Measurements from ENCODE around the gene BMPR1B. TPM values are rescaled to one million over a fixed set of nuclear protein-coding genes. Genes with fewer than 3 reads are reported as not detected.

BMPR1B gene
- polyA plus RNA-seq, 6 donors from 2014 or later = not detected

DNA sequence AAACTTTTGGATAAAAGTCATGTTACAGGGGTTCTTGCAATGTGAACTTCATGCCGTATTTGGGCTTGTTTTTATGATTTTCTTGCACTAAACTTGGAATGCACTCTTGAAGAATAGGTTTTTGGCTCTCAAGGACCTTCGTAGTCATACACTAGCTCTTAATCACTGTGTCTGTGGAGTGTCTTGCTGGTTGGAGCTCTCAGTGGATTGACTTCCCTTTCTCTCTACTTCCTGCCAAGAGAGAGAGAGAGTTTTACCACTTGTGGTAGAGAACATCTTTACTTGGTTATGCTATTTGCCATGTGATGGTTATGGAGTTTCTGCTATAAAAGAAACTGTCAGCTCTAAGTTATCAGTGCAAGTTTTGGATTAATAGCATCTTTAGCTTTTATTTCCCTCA lies 112.4 kb downstream of the BMPR1B start:
- H3K4me1 Mint-ChIP-seq = no peaks in the 10 kb centered on the region
- H3K9me3 Mint-ChIP-seq = peaks cover 0 to 1% (median 0%) of the 10 kb centered on the region in 7 donors
- ATAC-seq (ENCODE audit: low read depth in 2 of 2) (no peak), DNase-seq (no peak)
- no peaks in the 10 kb centered on the region for H3K36me3 Mint-ChIP-seq
- H3K4me3 Mint-ChIP-seq = no peak overlapping the region
- H3K27me3 Mint-ChIP-seq = peaks cover 0 to 3% (median 0%) of the 10 kb centered on the region in 3 donors
- H3K27ac Mint-ChIP-seq = no peak overlapping the region

DNA sequence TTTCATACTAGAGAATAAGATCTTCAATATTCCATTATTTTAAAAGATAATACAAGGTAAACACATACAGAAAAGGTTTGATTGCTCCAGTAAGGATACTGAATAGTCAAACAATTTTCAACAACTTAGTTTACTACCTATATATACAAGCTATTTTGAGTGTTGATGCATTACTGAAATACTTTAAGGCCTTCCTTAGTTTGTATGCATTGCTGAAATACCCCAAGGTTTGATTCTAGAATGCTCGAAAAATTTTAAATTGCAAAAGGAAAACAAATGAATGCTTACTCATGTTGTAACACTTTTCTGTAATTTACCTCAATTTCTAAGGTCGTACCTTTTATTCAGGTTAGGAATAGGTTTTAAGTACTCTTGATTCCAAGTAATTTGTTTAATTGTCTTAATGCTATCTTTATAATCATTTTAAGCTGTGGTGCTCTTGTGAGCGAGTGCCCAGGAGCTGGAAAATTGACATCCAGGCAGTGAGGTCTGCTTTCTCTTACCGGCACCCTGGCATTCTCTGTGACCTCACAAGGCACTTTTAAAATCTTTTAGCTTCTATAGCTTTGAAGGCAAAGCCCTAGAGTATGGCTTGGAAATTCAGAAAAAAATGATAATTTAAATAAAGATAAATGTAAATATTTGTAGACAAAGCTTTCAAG lies 114.0 kb downstream of the BMPR1B start:
- DNase-seq (no peak), ATAC-seq (ENCODE audit: low read depth in 2 of 2) (no peak)
- no peaks in the 10 kb centered on the region for H3K9me3 Mint-ChIP-seq
- no peaks in the 10 kb centered on the region for H3K36me3 Mint-ChIP-seq
- H3K27ac Mint-ChIP-seq = no peak overlapping the region
- H3K27me3 Mint-ChIP-seq = peaks cover 0 to 3% (median 0%) of the 10 kb centered on the region in 3 donors
- H3K4me1 Mint-ChIP-seq = no peaks in the 10 kb centered on the region
- H3K4me3 Mint-ChIP-seq = no peak overlapping the region

DNA sequence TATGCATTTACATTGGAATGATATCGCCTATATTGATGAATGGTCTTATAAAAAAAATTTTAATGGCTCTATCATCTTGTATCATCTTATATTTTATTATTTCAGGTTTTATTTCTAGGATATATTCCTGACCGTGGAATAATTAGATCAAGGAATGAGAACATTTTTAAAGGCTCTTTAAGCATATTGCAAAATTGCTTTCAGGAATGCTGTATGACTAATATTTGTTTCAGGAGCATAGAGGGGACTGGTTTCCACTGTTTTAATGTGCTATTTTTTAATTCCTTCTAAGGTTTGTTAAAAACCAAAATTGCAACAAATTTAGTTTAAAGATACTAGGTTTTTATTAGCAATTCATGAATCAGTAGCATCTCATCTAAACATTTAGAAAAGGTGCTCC lies 120.2 kb downstream of the BMPR1B start:
- H3K9me3 Mint-ChIP-seq = no peaks in the 10 kb centered on the region

DNA sequence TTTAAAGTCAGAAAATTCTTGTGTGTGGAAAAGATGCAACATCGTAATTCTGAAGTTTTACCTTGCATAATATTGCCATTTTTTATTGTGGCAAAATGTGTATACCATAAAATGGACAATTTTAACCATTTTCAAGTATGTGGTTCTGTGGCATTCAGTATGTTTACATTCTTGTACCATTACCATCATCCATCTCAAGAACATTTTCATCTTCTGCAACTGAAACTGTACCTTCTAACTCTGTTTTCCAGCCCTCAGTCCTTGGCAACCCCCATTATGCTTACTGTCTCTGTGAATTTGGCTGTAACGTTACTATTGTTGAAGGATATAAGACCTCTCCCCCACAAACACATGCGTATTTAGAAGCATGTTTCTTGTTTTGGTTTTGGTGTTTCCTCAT lies 123.2 kb downstream of the BMPR1B start:
- Mint-ChIP-seq H3K4me3 (no peak overlapping the region), H3K9me3 (peaks cover 0 to 2% (median 0%) of the 10 kb centered on the region in 7 donors), H3K27ac (no peak overlapping the region), H3K36me3 (no peaks in the 10 kb centered on the region), H3K4me1 (no peaks in the 10 kb centered on the region), H3K27me3 (no peaks in the 10 kb centered on the region)
- no peak for DNase-seq
- no peak for ATAC-seq (ENCODE audit: low read depth in 2 of 2)

More for the DNA sequence above, 120.2 kb downstream of the BMPR1B start:
- Mint-ChIP-seq H3K4me1 (no peaks in the 10 kb centered on the region), H3K36me3 (no peaks in the 10 kb centered on the region), H3K27ac (no peak overlapping the region), H3K27me3 (peaks cover 0 to 3% (median 0%) of the 10 kb centered on the region in 3 donors), H3K4me3 (no peak overlapping the region)
- DNase-seq = no peak
- no peak for ATAC-seq (ENCODE audit: low read depth in 2 of 2)

DNA sequence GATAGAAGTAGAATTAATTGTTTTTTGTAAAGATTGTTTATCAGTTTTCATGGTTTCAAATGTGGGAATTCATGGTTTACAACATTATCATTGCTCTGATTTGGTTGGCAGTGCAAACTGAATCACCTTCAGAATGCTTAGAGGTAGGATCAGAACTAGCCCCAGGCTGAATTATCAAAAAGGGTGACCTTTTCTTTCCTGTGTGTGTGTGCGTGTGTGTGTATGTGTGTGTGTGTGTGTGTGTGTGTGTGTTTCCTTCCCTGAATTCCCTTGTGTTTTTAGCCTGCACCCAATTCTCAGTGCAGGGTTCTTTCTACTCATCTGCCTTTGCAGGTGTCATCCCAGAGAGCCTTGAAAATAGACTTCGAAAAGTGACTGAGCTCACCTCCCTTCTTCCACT lies 125.0 kb downstream of the BMPR1B start:
- Mint-ChIP-seq H3K27me3 (no peaks in the 10 kb centered on the region), H3K36me3 (no peaks in the 10 kb centered on the region)

DNA sequence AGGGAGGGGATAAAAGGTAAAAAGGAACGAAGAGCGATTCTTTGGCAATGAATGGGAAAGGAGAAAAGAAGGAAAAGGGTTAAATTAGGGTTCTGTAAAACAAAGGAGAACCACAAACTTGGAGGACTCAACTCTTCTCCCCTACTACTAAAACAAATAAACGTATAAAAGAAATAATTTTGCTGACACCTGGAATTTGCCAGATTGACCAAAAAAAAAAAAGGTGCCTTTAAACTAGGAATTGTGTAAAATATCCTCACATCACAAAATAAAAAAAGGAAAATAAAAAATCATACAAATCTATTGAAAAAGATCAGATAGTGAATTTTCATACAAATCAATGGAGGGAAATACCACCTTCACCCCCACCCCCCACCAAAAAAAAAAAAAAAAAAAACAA lies 129.3 kb downstream of the BMPR1B start:
- Mint-ChIP-seq H3K9me3 (peaks cover 0 to 12% (median 2%) of the 10 kb centered on the region in 7 donors), H3K4me1 (no peaks in the 10 kb centered on the region), H3K27me3 (no peaks in the 10 kb centered on the region), H3K27ac (no peak overlapping the region), H3K4me3 (no peak overlapping the region), H3K36me3 (no peaks in the 10 kb centered on the region)
- DNase-seq (no peak), ATAC-seq (ENCODE audit: low read depth in 2 of 2) (no peak)

More for the DNA sequence above, 125.0 kb downstream of the BMPR1B start:
- Mint-ChIP-seq H3K4me1 (no peaks in the 10 kb centered on the region), H3K9me3 (peaks cover 0 to 4% (median 0%) of the 10 kb centered on the region in 7 donors), H3K4me3 (no peak overlapping the region), H3K27ac (peak overlapping the region in 1 of 6 donors; percentile 36)
- ATAC-seq (ENCODE audit: low read depth in 2 of 2) (no peak), DNase-seq (no peak)

DNA sequence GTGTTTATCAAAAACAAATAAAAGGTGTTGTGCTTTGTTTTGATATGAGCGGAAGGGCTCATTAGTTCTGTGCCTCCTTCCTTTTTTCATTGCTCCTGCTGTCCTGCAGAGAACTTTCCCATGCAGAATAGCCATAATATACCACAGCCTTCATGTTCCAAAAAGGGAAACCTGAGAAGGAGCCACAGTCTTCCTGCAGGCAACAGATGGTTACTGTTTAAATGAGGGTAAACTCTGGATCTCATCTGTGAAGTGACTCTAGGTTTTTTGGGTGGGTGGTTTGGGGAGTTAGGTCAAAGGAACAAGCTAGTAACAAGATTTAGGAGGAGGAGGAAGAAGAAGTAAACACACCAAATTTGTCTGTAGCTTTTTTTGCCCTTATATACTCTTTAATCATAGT lies 131.8 kb downstream of the BMPR1B start:
- peaks cover 0 to 12% (median 2%) of the 10 kb centered on the region in 7 donors for H3K9me3 Mint-ChIP-seq
- H3K4me3 Mint-ChIP-seq = no peak overlapping the region
- ATAC-seq (ENCODE audit: low read depth in 2 of 2) (no peak), DNase-seq (no peak)
- no peaks in the 10 kb centered on the region for H3K27me3 Mint-ChIP-seq
- H3K36me3 Mint-ChIP-seq = no peaks in the 10 kb centered on the region
- no peak overlapping the region for H3K27ac Mint-ChIP-seq
- H3K4me1 Mint-ChIP-seq = no peaks in the 10 kb centered on the region

DNA sequence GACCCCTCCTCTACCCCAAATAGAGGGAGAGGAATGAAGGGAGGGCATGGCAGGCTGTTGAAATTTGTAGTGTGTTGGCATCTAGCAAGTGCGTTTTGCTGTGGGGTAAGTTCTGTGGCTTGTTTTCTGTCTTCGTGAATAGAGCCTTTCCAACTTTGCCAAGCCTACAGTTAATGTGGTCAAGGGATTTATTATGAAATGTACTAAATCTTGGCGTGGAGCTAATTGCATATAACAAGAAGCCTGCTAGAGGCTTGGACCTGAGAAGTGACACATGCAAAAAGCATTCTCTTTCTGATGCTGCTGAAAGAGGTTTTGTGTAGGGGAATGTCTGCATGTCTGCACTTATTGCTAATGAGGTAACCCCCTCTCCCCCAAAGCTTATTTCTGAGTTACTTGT lies 132.2 kb downstream of the BMPR1B start:
- ATAC-seq (ENCODE audit: low read depth in 2 of 2) = no peak
- Mint-ChIP-seq H3K36me3 (no peaks in the 10 kb centered on the region), H3K4me3 (no peak overlapping the region), H3K27me3 (no peaks in the 10 kb centered on the region), H3K4me1 (no peaks in the 10 kb centered on the region), H3K27ac (no peak overlapping the region), H3K9me3 (peaks cover 0 to 12% (median 2%) of the 10 kb centered on the region in 7 donors)
- DNase-seq = no peak

DNA sequence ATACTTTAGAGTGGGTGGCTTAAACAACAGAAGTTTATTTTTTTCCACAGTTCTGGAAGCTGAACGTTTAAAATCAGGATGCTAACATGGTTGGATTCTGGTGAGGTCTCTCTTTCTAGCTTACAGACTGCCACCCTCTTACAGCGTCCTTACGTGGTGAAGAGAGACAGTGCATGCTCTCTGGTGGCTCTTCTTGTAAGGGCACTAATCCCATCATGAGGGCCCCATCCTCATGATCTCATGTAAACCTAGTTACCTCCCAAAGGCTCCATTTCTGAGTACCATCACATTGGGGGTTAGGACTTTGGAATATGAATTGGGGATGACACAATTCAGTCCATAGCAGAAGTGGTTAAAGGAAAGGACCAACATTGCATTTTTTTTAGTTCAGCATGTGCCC lies 132.8 kb downstream of the BMPR1B start:
- no peaks in the 10 kb centered on the region for H3K27me3 Mint-ChIP-seq
- ATAC-seq (ENCODE audit: low read depth in 2 of 2) (no peak), DNase-seq (no peak)
- no peaks in the 10 kb centered on the region for H3K36me3 Mint-ChIP-seq
- H3K9me3 Mint-ChIP-seq = peaks cover 0 to 12% (median 2%) of the 10 kb centered on the region in 7 donors
- H3K4me1 Mint-ChIP-seq = no peaks in the 10 kb centered on the region
- no peak overlapping the region for H3K4me3 Mint-ChIP-seq
- H3K27ac Mint-ChIP-seq = no peak overlapping the region

DNA sequence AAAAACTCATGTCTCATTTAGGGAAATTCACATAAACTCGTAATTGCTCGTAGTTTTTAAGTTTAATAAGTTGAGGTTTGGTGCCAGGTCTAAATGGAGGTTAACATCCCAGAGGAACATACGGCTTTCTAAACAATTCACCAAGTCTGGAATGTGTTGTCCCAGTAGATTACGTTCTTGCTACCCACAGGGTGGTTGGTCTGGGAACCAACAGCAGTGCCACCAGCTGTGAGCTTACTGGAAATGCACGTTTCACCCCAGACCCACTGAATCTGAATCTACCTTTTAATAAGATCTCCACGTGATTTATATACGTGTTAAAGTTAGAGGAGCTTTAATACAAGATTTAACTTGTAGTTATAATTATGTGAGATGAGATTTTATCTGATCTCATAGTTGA lies 134.3 kb downstream of the BMPR1B start:
- Mint-ChIP-seq H3K27ac (no peak overlapping the region), H3K4me1 (no peaks in the 10 kb centered on the region), H3K27me3 (no peaks in the 10 kb centered on the region), H3K4me3 (no peak overlapping the region), H3K36me3 (no peaks in the 10 kb centered on the region), H3K9me3 (peaks cover 0 to 12% (median 2%) of the 10 kb centered on the region in 7 donors)
- DNase-seq = no peak
- ATAC-seq (ENCODE audit: low read depth in 2 of 2) = no peak

DNA sequence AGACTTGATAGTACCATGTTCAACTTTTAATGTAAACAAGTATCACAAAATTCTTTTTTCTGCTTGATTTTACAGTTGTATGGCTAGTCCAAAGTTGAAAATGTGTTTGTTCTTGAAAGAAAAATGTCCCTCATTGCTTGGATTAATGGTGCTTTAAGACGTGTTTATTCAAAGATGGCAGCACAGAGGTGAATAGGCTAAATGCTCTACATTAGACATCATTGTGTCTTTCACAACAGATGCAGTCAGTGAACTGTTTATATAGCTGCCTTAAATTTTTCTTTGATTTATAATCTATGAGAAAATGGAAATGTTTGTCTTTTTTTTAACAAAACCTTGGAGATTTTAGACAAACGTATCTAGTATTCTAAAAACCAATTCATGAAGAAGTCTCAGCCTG lies 137.3 kb downstream of the BMPR1B start:
- ATAC-seq (ENCODE audit: low read depth in 2 of 2) = no peak
- H3K4me1 Mint-ChIP-seq = no peaks in the 10 kb centered on the region

DNA sequence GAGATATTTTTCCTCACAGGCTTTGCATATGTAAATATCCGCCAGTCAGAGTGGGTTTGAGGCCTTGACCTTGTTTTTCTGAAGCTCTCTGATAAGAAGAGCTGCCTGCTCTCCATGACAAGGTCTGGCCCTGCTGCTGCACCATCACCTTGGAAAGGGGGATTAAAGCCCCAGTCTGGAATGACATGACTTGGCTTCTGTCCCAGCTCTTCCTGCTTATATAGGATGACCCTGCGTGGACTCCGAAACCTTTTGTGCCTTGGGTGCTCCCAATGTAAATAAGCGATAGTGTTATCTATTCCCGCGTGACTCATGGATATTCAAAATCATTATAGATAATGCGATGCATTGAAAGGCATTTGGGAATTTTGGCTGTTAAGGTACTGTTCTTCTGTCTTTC lies 139.3 kb downstream of the BMPR1B start:
- Mint-ChIP-seq H3K27ac (no peak overlapping the region), H3K4me3 (no peak overlapping the region), H3K36me3 (no peaks in the 10 kb centered on the region), H3K9me3 (peaks cover 0 to 2% (median 0%) of the 10 kb centered on the region in 7 donors), H3K4me1 (no peaks in the 10 kb centered on the region), H3K27me3 (no peaks in the 10 kb centered on the region)
- ATAC-seq (ENCODE audit: low read depth in 2 of 2) = no peak
- no peak for DNase-seq

More for the DNA sequence above, 137.3 kb downstream of the BMPR1B start:
- DNase-seq = no peak
- H3K27me3 Mint-ChIP-seq = no peaks in the 10 kb centered on the region
- no peaks in the 10 kb centered on the region for H3K36me3 Mint-ChIP-seq
- no peak overlapping the region for H3K27ac Mint-ChIP-seq
- H3K4me3 Mint-ChIP-seq = no peak overlapping the region
- H3K9me3 Mint-ChIP-seq = peaks cover 0 to 7% (median 2%) of the 10 kb centered on the region in 7 donors

DNA sequence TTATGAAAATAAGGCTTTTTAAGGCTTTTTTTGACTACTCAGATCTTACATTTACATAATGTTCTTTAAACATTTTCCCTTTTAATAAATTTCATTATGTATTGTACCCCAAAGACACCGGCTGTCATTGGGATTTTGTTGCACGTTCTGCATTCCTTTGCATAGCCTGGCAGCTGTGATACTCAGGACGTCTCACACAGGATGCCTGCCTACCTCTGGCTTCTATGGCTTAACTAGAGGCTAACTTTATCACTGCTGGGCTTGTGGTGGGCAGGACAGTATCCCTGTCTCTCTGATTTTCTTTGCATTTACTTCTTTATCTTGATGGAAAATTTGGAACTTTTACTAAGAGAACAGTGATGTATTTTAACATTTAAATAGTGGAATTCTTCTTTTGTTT lies 147.8 kb downstream of the BMPR1B start:
- H3K4me1 Mint-ChIP-seq = no peaks in the 10 kb centered on the region
- no peaks in the 10 kb centered on the region for H3K36me3 Mint-ChIP-seq
- H3K27me3 Mint-ChIP-seq = no peaks in the 10 kb centered on the region

DNA sequence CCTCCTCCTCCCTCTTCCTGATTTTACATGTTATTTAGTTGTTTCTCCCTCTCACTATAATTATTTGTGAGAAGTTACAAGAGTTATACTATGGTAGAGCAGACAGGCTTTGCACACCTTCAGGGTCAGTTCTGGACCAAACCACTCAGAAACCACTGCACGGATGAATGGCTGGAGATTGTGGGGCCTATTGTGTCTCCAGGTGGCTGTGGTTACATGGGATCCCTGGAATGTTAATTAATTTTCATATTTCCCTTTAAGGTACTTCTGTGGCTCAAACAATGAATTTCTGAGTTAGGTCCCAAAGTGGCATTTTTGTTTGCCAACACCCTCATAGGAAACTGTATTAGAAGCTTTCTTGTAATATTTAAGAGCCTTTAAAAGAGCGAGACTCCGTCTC lies 151.9 kb downstream of the BMPR1B start:
- H3K27me3 Mint-ChIP-seq = no peaks in the 10 kb centered on the region
- H3K4me3 Mint-ChIP-seq = no peak overlapping the region
- H3K27ac Mint-ChIP-seq = no peak overlapping the region
- H3K4me1 Mint-ChIP-seq = no peaks in the 10 kb centered on the region
- DNase-seq = no peak
- H3K9me3 Mint-ChIP-seq = peaks cover 0 to 8% (median 0%) of the 10 kb centered on the region in 7 donors
- no peaks in the 10 kb centered on the region for H3K36me3 Mint-ChIP-seq
- no peak for ATAC-seq (ENCODE audit: low read depth in 2 of 2)

More for the DNA sequence above, 147.8 kb downstream of the BMPR1B start:
- H3K27ac Mint-ChIP-seq = no peak overlapping the region
- DNase-seq (no peak), ATAC-seq (ENCODE audit: low read depth in 2 of 2) (no peak)
- H3K9me3 Mint-ChIP-seq = no peaks in the 10 kb centered on the region
- no peak overlapping the region for H3K4me3 Mint-ChIP-seq

Data from naive B cell (primary cell).